K562 (cell line): ENCODE results near the gene MSANTD4. TPM values are rescaled to one million over a fixed set of nuclear protein-coding genes. Genes with fewer than 3 reads are reported as not detected.

Experiments used
- CCNT2 ChIP-seq: IDR thresholded peaks from 2 replicates; pipeline ENCODE4 v1.6.1; 2011; ENCODE audit warnings: borderline replicate concordance, low read depth, mild to moderate bottlenecking, moderate library complexity, mixed read lengths, low read length; ENCODE audit not compliant: insufficient read length; ENCODE audit errors: extremely low read depth
- CEBPB ChIP-seq: fragments of 450-650 bp; IDR thresholded peaks from 2 replicates; pipeline ENCODE4 v1.6.1; 2016; ENCODE audit warnings: missing genetic modification characterization, missing compliant biosample characterization
- CEBPG ChIP-seq, 3 experiments: fragments of 200-800 bp in 1 of 3; sonication (Bioruptor generic) in 1 of 3; sonication (generic) in 1 of 3; formaldehyde crosslinking in 1 of 3; IDR thresholded peaks in 2 of 3; conservative IDR thresholded peaks in 1 of 3; 2 replicates each; pipeline versions ENCODE4 v1.6.1 to v1.8.0; 2016 to 2022; ENCODE audit warnings: missing compliant biosample characterization in 2 of 3, missing genetic modification characterization in 2 of 3, mild to moderate bottlenecking in 1 of 3, missing genetic modification reagents in 1 of 3
- ETV1 ChIP-seq: fragments of 450-650 bp; conservative IDR thresholded peaks from 2 replicates; pipeline ENCODE4 v1.6.1; 2016; ENCODE audit warnings: missing genetic modification characterization, control low read depth, low read depth, missing compliant biosample characterization
- FOXP1 ChIP-seq: sonication (generic); formaldehyde crosslinking; IDR thresholded peaks from 2 replicates; pipeline ENCODE4 v1.8.0; 2022; ENCODE audit warnings: mild to moderate bottlenecking, missing genetic modification reagents
- ZC3H11A ChIP-seq: IDR thresholded peaks from 2 replicates; pipeline ENCODE4 v1.6.1; 2012; ENCODE audit warnings: low read depth, low read length, improper control_type of control experiment
- ZNF12 ChIP-seq: sonication (generic); formaldehyde crosslinking; IDR thresholded peaks from 2 replicates; pipeline ENCODE4 v1.4.0; 2020; ENCODE audit warnings: mild to moderate bottlenecking, missing genetic modification reagents
- polyA plus RNA-seq, 8 experiments: library from polyadenylated mRNA; depleted of rRNA in 4 of 8; stranded (reverse) in 5 of 8; unstranded in 3 of 8; fragments of >200 nt; fragmentation: Nextera tagmentation in 2 of 8; fragmentation: Illumina TruSeq in 1 of 8; extraction: Ambion mirVana in 2 of 8; extraction: Trizol in 1 of 8; gene quantifications; 2 replicates each; pipeline versions ENCODE4 v1.2.1 to v1.2.3, GENCODE V29; 2011 to 2014; ENCODE audit warnings: inconsistent platforms in 1 of 8, missing spikeins in 1 of 8
- total RNA-seq, 7 experiments: library from RNA; depleted of rRNA in 6 of 7; stranded (reverse); fragments of >200 nt in 6 of 7; fragmentation: Illumina TruSeq in 2 of 7; extraction: Trizol in 2 of 7; gene quantifications; 2 replicates each; pipeline versions ENCODE4 v1.2.1 to v1.2.3, GENCODE V29; 2011 to 2021; ENCODE audit warnings: low replicate concordance in 1 of 7
- TF ChIP-seq, protein P1 (sequence below), 2 experiments: fragments of 450-650 bp; IDR thresholded peaks; 2 replicates each; pipeline ENCODE4 v1.6.1; 2016; ENCODE audit warnings: mild to moderate bottlenecking in 2 of 2, borderline replicate concordance in 1 of 2, low read depth in 1 of 2, moderate library complexity in 1 of 2
- TF ChIP-seq, protein P2 (sequence below): fragments of 450-650 bp; IDR thresholded peaks from 2 replicates; pipeline ENCODE4 v1.6.1; 2018; ENCODE audit not compliant: partially characterized antibody
- TF ChIP-seq, protein P3 (sequence below): fragments of 250-450 bp; sonication (Bioruptor Pico); IDR thresholded peaks from 2 replicates; pipeline ENCODE4 v1.5.0; 2021

The MSANTD4 gene
- total and polyA plus RNA-seq, 9 of the 15 experiments (the other 6 are each of a cell fraction or from before 2014, with no cell fraction given): 5.0 to 16.4 (median 10.2) TPM

DNA sequence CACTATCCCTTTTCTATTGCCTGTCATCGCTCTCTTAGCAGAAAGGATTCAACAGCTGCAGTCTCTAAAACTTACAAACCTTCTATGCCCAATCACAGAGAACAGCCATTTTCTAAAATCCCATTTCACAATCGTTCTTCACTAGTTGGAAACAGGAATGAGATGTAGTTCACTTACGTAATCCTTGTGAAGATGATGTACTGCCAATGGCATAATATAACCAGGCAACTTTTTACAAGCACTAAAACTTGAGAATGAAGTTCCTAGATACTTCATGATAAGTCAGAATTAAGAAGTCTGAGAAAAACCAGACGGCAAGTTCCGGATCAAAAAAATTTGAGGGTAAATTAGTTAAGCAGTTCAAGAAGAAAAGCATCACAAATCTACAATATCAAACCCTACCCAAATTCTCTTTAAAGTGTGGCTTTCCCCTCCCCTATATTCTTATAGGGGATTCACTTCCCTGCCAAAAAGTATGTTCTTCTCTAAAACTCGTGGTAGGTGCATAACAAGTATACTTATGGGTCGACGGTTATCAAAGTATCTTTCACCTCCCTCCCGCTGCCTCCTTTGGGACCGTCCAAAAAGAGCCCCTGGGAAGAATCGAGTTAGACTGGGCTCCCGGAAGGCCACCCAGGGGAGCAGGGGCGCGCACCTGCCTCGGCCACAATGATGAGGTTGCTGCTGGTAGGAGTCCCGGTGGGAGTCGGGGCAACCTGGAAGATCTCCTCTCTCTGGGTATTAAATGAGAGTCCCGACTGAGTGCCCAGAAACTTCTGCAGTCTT is 666 bp downstream of the MSANTD4 start (continued):
- TF ChIP-seq, protein P1, sequence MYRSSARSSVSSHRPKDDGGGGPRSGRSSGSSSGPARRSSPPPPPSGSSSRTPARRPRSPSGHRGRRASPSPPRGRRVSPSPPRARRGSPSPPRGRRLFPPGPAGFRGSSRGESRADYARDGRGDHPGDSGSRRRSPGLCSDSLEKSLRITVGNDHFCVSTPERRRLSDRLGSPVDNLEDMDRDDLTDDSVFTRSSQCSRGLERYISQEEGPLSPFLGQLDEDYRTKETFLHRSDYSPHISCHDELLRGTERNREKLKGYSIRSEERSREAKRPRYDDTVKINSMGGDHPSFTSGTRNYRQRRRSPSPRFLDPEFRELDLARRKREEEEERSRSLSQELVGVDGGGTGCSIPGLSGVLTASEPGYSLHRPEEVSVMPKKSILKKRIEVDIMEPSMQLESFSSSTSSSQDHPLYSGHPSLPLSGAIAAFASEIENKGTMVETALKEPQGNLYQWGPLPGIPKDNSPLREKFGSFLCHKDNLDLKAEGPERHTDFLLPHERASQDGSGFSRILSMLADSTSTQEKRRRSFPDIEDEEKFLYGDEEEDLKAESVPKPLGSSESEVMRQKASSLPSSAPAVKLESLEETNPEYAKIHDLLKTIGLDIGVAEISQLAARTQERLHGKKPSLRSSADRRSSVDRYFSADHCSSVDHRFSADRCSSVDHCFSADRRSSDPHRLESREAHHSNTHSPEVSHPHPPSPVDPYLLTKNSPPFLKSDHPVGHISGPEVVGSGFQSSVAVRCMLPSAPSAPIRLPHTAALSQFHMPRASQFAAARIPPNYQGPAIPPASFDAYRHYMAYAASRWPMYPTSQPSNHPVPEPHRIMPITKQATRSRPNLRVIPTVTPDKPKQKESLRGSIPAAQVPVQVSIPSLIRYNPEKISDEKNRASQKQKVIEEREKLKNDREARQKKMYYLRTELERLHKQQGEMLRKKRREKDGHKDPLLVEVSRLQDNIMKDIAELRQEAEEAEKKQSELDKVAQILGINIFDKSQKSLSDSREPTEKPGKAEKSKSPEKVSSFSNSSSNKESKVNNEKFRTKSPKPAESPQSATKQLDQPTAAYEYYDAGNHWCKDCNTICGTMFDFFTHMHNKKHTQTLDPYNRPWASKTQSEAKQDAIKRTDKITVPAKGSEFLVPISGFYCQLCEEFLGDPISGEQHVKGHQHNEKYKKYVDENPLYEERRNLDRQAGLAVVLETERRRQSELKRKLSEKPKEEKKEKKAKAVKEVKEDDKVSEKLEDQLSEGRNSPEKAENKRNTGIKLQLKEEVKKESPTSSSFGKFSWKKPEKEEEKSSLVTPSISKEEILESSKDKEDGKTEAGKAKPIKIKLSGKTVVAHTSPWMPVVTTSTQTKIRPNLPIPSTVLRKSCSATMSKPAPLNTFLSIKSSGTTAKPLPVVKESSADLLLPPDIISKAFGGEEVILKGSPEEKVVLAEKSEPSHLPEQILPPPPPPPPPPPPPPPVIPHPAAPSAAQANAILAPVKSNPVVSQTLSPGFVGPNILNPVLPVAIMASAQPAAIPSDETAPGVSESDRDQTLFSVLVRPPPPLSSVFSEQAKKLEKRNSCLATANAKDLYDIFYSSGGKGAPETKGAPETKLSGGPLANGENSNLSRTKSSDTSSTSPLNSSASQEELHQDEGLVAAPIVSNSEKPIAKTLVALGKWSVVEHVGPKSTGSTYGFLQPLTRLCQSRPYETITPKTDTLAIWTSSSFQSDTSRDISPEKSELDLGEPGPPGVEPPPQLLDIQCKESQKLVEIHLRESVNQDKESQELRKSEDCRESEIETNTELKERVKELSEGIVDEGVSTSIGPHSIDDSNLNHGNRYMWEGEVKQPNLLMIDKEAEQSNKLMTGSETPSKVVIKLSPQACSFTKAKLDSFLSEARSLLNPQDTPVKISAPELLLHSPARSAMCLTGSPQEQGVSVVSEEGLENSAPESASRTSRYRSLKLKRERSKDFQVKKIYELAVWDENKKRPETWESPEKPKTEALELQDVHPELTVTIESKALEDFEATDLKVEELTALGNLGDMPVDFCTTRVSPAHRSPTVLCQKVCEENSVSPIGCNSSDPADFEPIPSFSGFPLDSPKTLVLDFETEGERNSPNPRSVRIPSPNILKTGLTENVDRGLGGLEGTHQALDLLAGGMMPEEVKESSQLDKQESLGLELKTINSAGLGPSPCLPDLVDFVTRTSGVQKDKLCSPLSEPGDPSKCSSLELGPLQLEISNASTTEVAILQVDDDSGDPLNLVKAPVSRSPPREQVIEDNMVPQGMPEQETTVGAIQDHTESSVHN (IDR thresholded peaks at IDR 0.05; ENCODE audit: borderline replicate concordance in 1 of 2, low read depth in 1 of 2): no peak
- TF ChIP-seq, protein P2, sequence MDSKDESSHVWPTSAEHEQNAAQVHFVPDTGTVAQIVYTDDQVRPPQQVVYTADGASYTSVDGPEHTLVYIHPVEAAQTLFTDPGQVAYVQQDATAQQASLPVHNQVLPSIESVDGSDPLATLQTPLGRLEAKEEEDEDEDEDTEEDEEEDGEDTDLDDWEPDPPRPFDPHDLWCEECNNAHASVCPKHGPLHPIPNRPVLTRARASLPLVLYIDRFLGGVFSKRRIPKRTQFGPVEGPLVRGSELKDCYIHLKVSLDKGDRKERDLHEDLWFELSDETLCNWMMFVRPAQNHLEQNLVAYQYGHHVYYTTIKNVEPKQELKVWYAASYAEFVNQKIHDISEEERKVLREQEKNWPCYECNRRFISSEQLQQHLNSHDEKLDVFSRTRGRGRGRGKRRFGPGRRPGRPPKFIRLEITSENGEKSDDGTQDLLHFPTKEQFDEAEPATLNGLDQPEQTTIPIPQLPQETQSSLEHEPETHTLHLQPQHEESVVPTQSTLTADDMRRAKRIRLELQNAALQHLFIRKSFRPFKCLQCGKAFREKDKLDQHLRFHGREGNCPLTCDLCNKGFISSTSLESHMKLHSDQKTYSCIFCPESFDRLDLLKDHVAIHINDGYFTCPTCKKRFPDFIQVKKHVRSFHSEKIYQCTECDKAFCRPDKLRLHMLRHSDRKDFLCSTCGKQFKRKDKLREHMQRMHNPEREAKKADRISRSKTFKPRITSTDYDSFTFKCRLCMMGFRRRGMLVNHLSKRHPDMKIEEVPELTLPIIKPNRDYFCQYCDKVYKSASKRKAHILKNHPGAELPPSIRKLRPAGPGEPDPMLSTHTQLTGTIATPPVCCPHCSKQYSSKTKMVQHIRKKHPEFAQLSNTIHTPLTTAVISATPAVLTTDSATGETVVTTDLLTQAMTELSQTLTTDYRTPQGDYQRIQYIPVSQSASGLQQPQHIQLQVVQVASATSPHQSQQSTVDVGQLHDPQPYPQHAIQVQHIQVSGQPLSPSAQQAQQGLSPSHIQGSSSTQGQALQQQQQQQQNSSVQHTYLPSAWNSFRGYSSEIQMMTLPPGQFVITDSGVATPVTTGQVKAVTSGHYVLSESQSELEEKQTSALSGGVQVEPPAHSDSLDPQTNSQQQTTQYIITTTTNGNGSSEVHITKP: peak; percentile 87
- TF ChIP-seq, protein P3, sequence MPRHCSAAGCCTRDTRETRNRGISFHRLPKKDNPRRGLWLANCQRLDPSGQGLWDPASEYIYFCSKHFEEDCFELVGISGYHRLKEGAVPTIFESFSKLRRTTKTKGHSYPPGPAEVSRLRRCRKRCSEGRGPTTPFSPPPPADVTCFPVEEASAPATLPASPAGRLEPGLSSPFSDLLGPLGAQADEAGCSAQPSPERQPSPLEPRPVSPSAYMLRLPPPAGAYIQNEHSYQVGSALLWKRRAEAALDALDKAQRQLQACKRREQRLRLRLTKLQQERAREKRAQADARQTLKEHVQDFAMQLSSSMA (CRISPR knock-in tag): no peak
- peak; percentile 86 for TF ChIP-seq CEBPB (tag)
- TF ChIP-seq CEBPG (CRISPR knock-in tag; IDR thresholded peaks at IDR 0.05): no peak
- TF ChIP-seq CEBPG (tag; conservative IDR thresholded peaks at IDR 0.05 in 1 of 2, IDR thresholded peaks at IDR 0.05 in 1 of 2): peak; percentile 64 to 72
- no peak for TF ChIP-seq ETV1 (tag)
- TF ChIP-seq FOXP1 (CRISPR knock-in tag): 0 out of 2 replicates have a peak, but pooled peaks have one; percentile 2
- TF ChIP-seq CCNT2: no peak
- TF ChIP-seq ZC3H11A: no peak
- TF ChIP-seq ZNF12 (CRISPR knock-in tag): no peak
- TF ChIP-seq, all 486 proteins: peak for 5
